ENCODE results near the gene C4orf50. TPM values are rescaled to one million over a fixed set of nuclear protein-coding genes. Genes with fewer than 3 reads are reported as not detected.

Gene C4orf50
- total and polyA plus RNA-seq, 2 of the 8 experiments (the other 6 are each of a cell fraction or from before 2014, with no cell fraction given), result 0.08 to 0.22 TPM

DNA sequence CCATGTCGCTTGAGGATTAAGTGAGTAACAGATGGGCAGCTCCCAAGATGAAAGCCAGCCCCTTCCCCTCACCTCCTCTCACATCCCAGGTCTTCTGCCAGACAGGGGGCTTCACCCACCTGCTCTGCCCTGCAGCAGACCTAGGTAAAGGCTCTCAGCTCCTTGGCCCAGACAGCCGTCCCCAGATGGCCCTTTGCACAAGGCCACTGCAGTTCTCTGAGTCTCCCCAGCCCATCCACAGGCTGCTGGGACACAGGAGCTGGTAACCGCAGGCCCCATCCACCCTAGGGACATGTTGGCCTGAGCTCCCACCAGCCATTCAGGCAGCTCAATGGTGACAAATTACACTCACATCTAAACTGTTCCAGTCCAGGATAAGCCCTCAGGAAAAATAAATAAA, 15.3 kb downstream of the C4orf50 start:
- Histone ChIP-seq H3K23ac (ENCODE audit: insufficient read length) (no peak overlapping the region), H4K91ac (replicated peaks; ENCODE audit: insufficient read length, low read length) (no peak overlapping the region), H2BK20ac (ENCODE audit: low read length) (no peak overlapping the region), H3K56ac (replicated peaks; ENCODE audit: insufficient read length, low read depth, low read length) (no peak overlapping the region), H3K4ac (replicated peaks; ENCODE audit: insufficient read length, low read depth, low read length) (no peak overlapping the region), H2BK5ac (ENCODE audit: low read depth, low read length) (no peak overlapping the region), H4K20me1 (replicated peaks in 1 of 2; ENCODE audit: control insufficient read depth in 1 of 2, insufficient read depth in 2 of 2, low read length in 2 of 2) (peaks cover 0 to 6% of the 10 kb centered on the region in 2 experiments), H3K18ac (ENCODE audit: extremely low read depth, low read length) (no peak overlapping the region), H2BK120ac (replicated peaks; ENCODE audit: low read depth, low read length) (no peak overlapping the region), H4K8ac (ENCODE audit: extremely low read depth, insufficient read depth, low read length) (no peak overlapping the region), H3K4me3 (ENCODE audit: extremely low read depth in 1 of 4, insufficient read depth in 2 of 4, low read depth in 3 of 4, low read length in 4 of 4) (no peak overlapping the region), H4K5ac (ENCODE audit: insufficient read length, low read depth, low read length) (no peak overlapping the region), H3K9me3 (ENCODE audit: insufficient read depth in 2 of 2, low read depth in 1 of 2, low read length in 1 of 2) (peaks cover 0 to 7% of the 10 kb centered on the region in 2 experiments; a peak in 1 of 4 replicates), H3K4me1 (replicated peaks in 1 of 4; ENCODE audit: control insufficient read depth in 3 of 4, insufficient read depth in 4 of 4, low read length in 3 of 4) (no peaks in the 10 kb centered on the region), H3K79me1 (ENCODE audit: low read depth, low read length) (no peaks in the 10 kb centered on the region), H3K4me2 (ENCODE audit: insufficient read depth in 1 of 2, low read depth in 2 of 2, low read length in 2 of 2) (no peak overlapping the region), H3K36me3 (ENCODE audit: control insufficient read depth in 2 of 4, insufficient read depth in 4 of 4, low read length in 3 of 4) (no peaks in the 10 kb centered on the region), H2BK15ac (ENCODE audit: low read length) (no peak overlapping the region), H3K23me2 (ENCODE audit: low read depth, low read length) (peaks cover 16% of the 10 kb centered on the region; the same call in 1 of the 2 replicates), H2AK5ac (ENCODE audit: low read depth, low read length) (no peak overlapping the region), H3K9ac (replicated peaks in 1 of 4; ENCODE audit: extremely low read depth in 1 of 4, low read depth in 3 of 4, low read length in 3 of 4) (no peak overlapping the region), H3K79me2 (ENCODE audit: control insufficient read depth in 1 of 2, insufficient read depth in 2 of 2, low read length in 2 of 2) (no peaks in the 10 kb centered on the region), H2AFZ (ENCODE audit: low read length) (no peak overlapping the region), H2BK12ac (ENCODE audit: low read depth, low read length) (no peak overlapping the region), H3K27ac (ENCODE audit: low read depth, low read length) (no peak overlapping the region), H3K14ac (ENCODE audit: insufficient read length) (no peak overlapping the region), H3K27me3 (replicated peaks in 1 of 4; ENCODE audit: control insufficient read depth in 3 of 4, extremely low read depth in 1 of 4, insufficient read depth in 3 of 4, low read length in 3 of 4) (peaks cover 0 to 13% (median 10%) of the 10 kb centered on the region in 4 experiments; a peak in 6 of 7 replicates)
- POLR2A ChIA-PET (ENCODE audit: partially characterized antibody), result no interaction called here
- no peak for DNase-seq (ENCODE audit: low read depth in 1 of 2, low spot score in 2 of 2)
- TF ChIP-seq CTCF (IDR thresholded peaks at IDR 0.05; ENCODE audit: control extremely low read depth in 1 of 3, insufficient read depth in 1 of 3, low read depth in 1 of 3, low read length in 3 of 3) (no peak), SIX5 (IDR thresholded peaks at IDR 0.05; ENCODE audit: low read depth, low read length) (no peak), SP1 (IDR thresholded peaks at IDR 0.05; ENCODE audit: low read depth, low read length) (no peak), TBP (IDR thresholded peaks at IDR 0.05; ENCODE audit: low read depth, low read length) (no peak), ASH2L (IDR thresholded peaks at IDR 0.05; ENCODE audit: low read length) (no peak), CBX8 (IDR thresholded peaks at IDR 0.05; ENCODE audit: borderline replicate concordance, low read depth, low read length) (no peak), CHD2 (IDR thresholded peaks at IDR 0.05; ENCODE audit: low read length) (no peak), TAF7 (optimal IDR thresholded peaks at IDR 0.05; ENCODE audit: borderline replicate concordance, low read depth, low read length) (no peak)
- TF ChIP-seq, protein P1, sequence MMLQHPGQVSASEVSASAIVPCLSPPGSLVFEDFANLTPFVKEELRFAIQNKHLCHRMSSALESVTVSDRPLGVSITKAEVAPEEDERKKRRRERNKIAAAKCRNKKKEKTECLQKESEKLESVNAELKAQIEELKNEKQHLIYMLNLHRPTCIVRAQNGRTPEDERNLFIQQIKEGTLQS (IDR thresholded peaks at IDR 0.05; ENCODE audit: insufficient read depth, low read depth, low read length), result no peak
- WGBS, 2 experiments (ENCODE audit: extremely low coverage in 1 of 2, insufficient coverage in 1 of 2, insufficient read length in 1 of 2, insufficient replicate concordance in 2 of 2, low coverage in 1 of 2, low lambda C conversion rate in 2 of 2, missing lambda C conversion rate in 1 of 2), result 65% methylated on average over 3 of the region's 3 CpGs; no CpG with 5 or more reads in 1 of the 2 experiments
- no peak for FAIRE-seq
- CTCF ChIA-PET (ENCODE audit: partially characterized antibody), result interaction anchor here (0.6 to 1.7 kb wide), 6 partner anchors 8 to 1333 kb away, joined by 3 to 5 read pairs (median 3); no protein-coding TSS in a partner anchor

All from H1 (cell line).